OCI-LY1 (cell line): ENCODE results near the gene GRK6.

ENCODE experiments used
- CTCF ChIP-seq: fragments of 200-600 bp; sonication (generic), shearing (Covaris generic); IDR thresholded peaks from 2 replicates; pipeline ENCODE4 v1.5.1; 2017; ENCODE audit warnings: mild to moderate bottlenecking, antibody characterized with exemption, low read length, moderate library complexity, mixed read lengths
- EZH2 ChIP-seq: fragments of 200-600 bp; sonication (generic), shearing (Covaris generic); IDR thresholded peaks from 2 replicates; pipeline ENCODE4 v1.8.0; 2017; ENCODE audit warnings: borderline replicate concordance, mixed run types, mild to moderate bottlenecking, antibody characterized with exemption, low read length, moderate library complexity, mixed read lengths

GRCh38 chr5:177439518-177440053 lies 13.1 kb downstream of the GRK6 start:
- no peak for TF ChIP-seq CTCF
- no peak for TF ChIP-seq EZH2
